ENCODE data around the gene SOX15.

The SOX15 gene

DNA sequence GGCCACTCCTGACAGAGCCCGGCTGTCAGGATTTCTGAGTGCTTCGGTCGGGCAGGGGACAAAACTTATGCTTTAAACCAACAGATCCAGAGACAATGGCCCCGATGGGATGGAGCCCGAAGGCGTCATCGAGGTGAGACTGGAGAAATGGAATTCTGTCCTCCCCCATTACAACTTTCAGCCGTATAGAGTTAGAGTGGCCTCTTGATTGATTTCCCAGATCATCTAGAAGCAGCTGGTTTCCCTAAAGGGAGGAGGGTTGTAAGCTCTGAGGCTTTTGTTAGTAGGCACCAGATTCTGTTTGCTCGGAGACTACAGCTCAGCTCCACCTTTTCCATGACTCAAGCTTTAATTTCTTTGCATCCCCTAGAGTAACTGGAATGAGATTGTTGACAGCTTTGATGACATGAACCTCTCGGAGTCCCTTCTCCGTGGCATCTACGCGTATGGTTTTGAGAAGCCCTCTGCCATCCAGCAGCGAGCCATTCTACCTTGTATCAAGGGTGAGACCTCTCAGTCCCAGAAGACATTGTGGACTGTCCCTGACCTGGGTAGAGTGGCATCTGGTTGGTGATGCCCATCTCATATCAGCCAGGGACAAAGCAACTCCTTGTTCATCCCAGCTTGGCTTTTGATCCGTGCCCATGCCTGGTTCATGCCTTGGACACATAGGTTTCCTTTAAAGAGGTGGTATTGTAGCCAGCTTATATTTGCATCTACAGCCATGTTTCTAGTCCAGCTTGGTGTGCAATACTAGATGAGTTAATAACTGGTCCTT, 15.5 kb downstream of the SOX15 start (continued):
- no peak for TF ChIP-seq ZFP3 (CRISPR knock-in tag; IDR thresholded peaks at IDR 0.05)
- TF ChIP-seq, protein P1, sequence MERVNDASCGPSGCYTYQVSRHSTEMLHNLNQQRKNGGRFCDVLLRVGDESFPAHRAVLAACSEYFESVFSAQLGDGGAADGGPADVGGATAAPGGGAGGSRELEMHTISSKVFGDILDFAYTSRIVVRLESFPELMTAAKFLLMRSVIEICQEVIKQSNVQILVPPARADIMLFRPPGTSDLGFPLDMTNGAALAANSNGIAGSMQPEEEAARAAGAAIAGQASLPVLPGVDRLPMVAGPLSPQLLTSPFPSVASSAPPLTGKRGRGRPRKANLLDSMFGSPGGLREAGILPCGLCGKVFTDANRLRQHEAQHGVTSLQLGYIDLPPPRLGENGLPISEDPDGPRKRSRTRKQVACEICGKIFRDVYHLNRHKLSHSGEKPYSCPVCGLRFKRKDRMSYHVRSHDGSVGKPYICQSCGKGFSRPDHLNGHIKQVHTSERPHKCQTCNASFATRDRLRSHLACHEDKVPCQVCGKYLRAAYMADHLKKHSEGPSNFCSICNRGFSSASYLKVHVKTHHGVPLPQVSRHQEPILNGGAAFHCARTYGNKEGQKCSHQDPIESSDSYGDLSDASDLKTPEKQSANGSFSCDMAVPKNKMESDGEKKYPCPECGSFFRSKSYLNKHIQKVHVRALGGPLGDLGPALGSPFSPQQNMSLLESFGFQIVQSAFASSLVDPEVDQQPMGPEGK (CRISPR knock-in tag; IDR thresholded peaks at IDR 0.05; ENCODE audit: borderline replicate concordance): no peak

GRCh38 chr17:7573324-7574080, 16.4 kb downstream of the SOX15 start:
- peak; percentile 44 for ATAC-seq
- peak; percentile 23; the same call in 1 of the 2 replicates for TF ChIP-seq ZFP30 (CRISPR knock-in tag; IDR thresholded peaks at IDR 0.05)
- TF ChIP-seq TOX (CRISPR knock-in tag; IDR thresholded peaks at IDR 0.05; ENCODE audit: borderline replicate concordance): no peak
- TF ChIP-seq, protein P2, sequence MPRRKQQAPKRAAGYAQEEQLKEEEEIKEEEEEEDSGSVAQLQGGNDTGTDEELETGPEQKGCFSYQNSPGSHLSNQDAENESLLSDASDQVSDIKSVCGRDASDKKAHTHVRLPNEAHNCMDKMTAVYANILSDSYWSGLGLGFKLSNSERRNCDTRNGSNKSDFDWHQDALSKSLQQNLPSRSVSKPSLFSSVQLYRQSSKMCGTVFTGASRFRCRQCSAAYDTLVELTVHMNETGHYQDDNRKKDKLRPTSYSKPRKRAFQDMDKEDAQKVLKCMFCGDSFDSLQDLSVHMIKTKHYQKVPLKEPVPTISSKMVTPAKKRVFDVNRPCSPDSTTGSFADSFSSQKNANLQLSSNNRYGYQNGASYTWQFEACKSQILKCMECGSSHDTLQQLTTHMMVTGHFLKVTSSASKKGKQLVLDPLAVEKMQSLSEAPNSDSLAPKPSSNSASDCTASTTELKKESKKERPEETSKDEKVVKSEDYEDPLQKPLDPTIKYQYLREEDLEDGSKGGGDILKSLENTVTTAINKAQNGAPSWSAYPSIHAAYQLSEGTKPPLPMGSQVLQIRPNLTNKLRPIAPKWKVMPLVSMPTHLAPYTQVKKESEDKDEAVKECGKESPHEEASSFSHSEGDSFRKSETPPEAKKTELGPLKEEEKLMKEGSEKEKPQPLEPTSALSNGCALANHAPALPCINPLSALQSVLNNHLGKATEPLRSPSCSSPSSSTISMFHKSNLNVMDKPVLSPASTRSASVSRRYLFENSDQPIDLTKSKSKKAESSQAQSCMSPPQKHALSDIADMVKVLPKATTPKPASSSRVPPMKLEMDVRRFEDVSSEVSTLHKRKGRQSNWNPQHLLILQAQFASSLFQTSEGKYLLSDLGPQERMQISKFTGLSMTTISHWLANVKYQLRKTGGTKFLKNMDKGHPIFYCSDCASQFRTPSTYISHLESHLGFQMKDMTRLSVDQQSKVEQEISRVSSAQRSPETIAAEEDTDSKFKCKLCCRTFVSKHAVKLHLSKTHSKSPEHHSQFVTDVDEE (CRISPR knock-in tag; IDR thresholded peaks at IDR 0.05): no peak
- peak; percentile 62; the same call in 1 of the 2 replicates for TF ChIP-seq ESRRG (CRISPR knock-in tag; IDR thresholded peaks at IDR 0.05)
- TF ChIP-seq, protein P3, sequence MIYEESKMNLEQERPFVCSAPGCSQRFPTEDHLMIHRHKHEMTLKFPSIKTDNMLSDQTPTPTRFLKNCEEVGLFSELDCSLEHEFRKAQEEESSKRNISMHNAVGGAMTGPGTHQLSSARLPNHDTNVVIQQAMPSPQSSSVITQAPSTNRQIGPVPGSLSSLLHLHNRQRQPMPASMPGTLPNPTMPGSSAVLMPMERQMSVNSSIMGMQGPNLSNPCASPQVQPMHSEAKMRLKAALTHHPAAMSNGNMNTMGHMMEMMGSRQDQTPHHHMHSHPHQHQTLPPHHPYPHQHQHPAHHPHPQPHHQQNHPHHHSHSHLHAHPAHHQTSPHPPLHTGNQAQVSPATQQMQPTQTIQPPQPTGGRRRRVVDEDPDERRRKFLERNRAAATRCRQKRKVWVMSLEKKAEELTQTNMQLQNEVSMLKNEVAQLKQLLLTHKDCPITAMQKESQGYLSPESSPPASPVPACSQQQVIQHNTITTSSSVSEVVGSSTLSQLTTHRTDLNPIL (CRISPR knock-in tag; IDR thresholded peaks at IDR 0.05; ENCODE audit: low read depth): 0 out of 2 replicates have a peak, but pooled peaks have one; percentile 15

DNA sequence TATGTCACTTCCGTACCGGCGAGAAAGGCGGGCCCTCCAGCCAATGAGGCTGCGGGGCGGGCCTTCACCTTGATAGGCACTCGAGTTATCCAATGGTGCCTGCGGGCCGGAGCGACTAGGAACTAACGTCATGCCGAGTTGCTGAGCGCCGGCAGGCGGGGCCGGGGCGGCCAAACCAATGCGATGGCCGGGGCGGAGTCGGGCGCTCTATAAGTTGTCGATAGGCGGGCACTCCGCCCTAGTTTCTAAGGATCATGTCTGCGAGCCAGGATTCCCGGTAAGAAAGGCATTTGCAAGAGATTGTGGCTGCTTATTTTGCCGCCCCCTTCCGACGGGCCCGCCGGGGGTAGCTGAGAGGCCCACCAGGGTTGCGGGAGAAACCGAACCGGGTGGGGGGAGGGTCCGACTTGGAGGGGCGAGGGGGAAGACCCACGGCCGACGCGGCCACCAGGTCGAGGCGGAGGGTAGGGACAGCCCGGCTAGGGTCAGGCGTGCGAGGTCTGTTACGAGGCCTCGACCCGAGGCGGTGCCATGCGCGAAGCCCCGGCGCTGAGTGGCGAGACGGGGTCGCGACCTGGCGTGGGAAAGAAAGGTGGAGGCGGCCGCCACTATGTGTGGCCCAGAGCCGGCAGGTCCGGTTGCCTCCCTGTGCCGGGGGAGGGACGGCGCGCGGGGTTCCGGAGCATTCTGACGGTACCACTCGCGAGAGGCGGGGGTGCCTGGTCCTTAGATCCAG, 17.1 kb downstream of the SOX15 start:
- ATAC-seq: peak; percentile 89
- peak; percentile 41; the same call in 1 of the 2 replicates for TF ChIP-seq ZFP30 (CRISPR knock-in tag; IDR thresholded peaks at IDR 0.05)
- TF ChIP-seq, protein P1 (CRISPR knock-in tag; IDR thresholded peaks at IDR 0.05; ENCODE audit: borderline replicate concordance): peak; percentile 76; the same call in 1 of the 2 replicates
- TF ChIP-seq ESRRG (CRISPR knock-in tag; IDR thresholded peaks at IDR 0.05): peak; percentile 33
- TF ChIP-seq OSR1 (CRISPR knock-in tag; IDR thresholded peaks at IDR 0.05): no peak
- TF ChIP-seq GLIS3 (CRISPR knock-in tag; IDR thresholded peaks at IDR 0.05): no peak; the same call in none of the 2 replicates
- TF ChIP-seq, protein P3 (CRISPR knock-in tag; IDR thresholded peaks at IDR 0.05; ENCODE audit: low read depth): no peak; the same call in 1 of the 2 replicates
- peak; percentile 58; the same call in 1 of the 2 replicates for TF ChIP-seq RARB (CRISPR knock-in tag; IDR thresholded peaks at IDR 0.05)
- 0 out of 2 replicates have a peak, but pooled peaks have one; percentile 42 for TF ChIP-seq CSDC2 (CRISPR knock-in tag; IDR thresholded peaks at IDR 0.05)
- TF ChIP-seq, protein P2 (CRISPR knock-in tag; IDR thresholded peaks at IDR 0.05): no peak
- TF ChIP-seq TCF4 (CRISPR knock-in tag; IDR thresholded peaks at IDR 0.05; ENCODE audit: borderline replicate concordance): 0 out of 2 replicates have a peak, but pooled peaks have one; percentile 17
- peak; percentile 47; the same call in 1 of the 2 replicates for TF ChIP-seq ZFP3 (CRISPR knock-in tag; IDR thresholded peaks at IDR 0.05)
- TF ChIP-seq TOX (CRISPR knock-in tag; IDR thresholded peaks at IDR 0.05; ENCODE audit: borderline replicate concordance): peak; percentile 44; the same call in 1 of the 2 replicates
- TF ChIP-seq ZNF565 (CRISPR knock-in tag; conservative IDR thresholded peaks at IDR 0.05; ENCODE audit: low read depth): no peak
- TF ChIP-seq, protein P4, sequence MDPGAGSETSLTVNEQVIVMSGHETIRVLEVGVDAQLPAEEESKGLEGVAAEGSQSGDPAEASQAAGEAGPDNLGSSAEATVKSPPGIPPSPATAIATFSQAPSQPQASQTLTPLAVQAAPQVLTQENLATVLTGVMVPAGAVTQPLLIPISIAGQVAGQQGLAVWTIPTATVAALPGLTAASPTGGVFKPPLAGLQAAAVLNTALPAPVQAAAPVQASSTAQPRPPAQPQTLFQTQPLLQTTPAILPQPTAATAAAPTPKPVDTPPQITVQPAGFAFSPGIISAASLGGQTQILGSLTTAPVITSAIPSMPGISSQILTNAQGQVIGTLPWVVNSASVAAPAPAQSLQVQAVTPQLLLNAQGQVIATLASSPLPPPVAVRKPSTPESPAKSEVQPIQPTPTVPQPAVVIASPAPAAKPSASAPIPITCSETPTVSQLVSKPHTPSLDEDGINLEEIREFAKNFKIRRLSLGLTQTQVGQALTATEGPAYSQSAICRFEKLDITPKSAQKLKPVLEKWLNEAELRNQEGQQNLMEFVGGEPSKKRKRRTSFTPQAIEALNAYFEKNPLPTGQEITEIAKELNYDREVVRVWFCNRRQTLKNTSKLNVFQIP (CRISPR knock-in tag; IDR thresholded peaks at IDR 0.05; ENCODE audit: borderline replicate concordance, low read depth): no peak
- TF ChIP-seq ISL1 (CRISPR knock-in tag; IDR thresholded peaks at IDR 0.05): no peak
- no peak for TF ChIP-seq BACH2 (CRISPR knock-in tag; IDR thresholded peaks at IDR 0.05; ENCODE audit: borderline replicate concordance)
- TF ChIP-seq ZC3H10 (CRISPR knock-in tag; IDR thresholded peaks at IDR 0.05): no peak; the same call in 1 of the 2 replicates
- TF ChIP-seq PPARA (CRISPR knock-in tag; IDR thresholded peaks at IDR 0.05; ENCODE audit: borderline replicate concordance): no peak
- TF ChIP-seq SNAI2 (CRISPR knock-in tag; IDR thresholded peaks at IDR 0.05): no peak
